ENCODE data around the gene NMNAT2. TPM values are rescaled to one million over a fixed set of nuclear protein-coding genes. Genes with fewer than 3 reads are reported as not detected.

Gene NMNAT2
- total RNA-seq, 2 donors from 2014 or later: 1.0 to 1.3 TPM

DNA sequence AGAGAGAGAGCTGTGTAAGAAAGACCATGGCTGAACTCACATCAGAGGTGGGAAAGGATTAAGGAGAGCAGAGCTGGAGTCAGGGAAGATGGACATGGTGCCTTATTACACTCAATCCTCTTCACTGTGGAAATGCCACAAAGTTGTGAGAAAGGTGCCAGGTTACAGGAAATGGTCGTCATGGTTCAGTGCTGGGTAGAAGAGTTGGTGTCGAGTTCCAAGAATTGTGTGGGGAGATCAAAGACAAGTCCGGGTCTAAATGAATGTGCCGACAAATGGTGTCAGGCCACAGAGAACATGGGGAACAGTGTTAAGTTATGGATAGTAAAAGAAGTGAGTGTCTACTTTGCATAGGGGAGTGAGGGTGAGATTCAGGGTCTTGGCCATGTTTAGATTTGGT, 191.2 kb downstream of the NMNAT2 start:
- Histone ChIP-seq H3K4me3 (no peak overlapping the region), H3K36me3 (replicated peaks in 1 of 2; ENCODE audit: insufficient read depth in 1 of 2, low read depth in 2 of 2) (no peaks in the 10 kb centered on the region), H3K27me3 (no peaks in the 10 kb centered on the region), H3K9me3 (no peaks in the 10 kb centered on the region), H3K4me1 (no peaks in the 10 kb centered on the region), H3K27ac (no peak overlapping the region)
- intact Hi-C loops (cut with DNase I): no loop called here
- 63% methylated on average over 4 of the region's 4 CpGs for WGBS, 2 donors
- DNase-seq (no peak), ATAC-seq (no peak)
- TF ChIP-seq, protein P1, sequence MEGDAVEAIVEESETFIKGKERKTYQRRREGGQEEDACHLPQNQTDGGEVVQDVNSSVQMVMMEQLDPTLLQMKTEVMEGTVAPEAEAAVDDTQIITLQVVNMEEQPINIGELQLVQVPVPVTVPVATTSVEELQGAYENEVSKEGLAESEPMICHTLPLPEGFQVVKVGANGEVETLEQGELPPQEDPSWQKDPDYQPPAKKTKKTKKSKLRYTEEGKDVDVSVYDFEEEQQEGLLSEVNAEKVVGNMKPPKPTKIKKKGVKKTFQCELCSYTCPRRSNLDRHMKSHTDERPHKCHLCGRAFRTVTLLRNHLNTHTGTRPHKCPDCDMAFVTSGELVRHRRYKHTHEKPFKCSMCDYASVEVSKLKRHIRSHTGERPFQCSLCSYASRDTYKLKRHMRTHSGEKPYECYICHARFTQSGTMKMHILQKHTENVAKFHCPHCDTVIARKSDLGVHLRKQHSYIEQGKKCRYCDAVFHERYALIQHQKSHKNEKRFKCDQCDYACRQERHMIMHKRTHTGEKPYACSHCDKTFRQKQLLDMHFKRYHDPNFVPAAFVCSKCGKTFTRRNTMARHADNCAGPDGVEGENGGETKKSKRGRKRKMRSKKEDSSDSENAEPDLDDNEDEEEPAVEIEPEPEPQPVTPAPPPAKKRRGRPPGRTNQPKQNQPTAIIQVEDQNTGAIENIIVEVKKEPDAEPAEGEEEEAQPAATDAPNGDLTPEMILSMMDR (IDR thresholded peaks at IDR 0.05): no peak
- no peak for TF ChIP-seq POLR2A (IDR thresholded peaks at IDR 0.05)

DNA sequence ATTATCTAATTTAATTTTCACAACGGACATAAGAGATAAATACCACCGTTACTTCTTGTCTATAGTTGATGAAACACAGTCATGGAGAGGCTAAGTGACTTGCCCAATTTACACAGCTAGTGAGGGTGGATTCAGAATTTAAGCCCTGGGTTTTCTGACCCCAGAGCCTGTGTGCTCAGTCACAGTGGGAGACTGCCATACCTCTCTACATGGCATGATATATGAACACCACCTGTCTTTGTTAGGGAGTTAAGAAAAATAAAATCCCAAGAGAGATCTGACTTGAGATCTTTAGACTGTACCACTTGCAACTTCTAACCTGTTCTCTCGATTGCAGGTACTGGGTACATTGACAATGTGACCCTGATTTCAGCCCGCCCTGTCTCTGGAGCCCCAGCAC, 191.8 kb downstream of the NMNAT2 start:
- H3K27ac ChIP-seq: no peak overlapping the region
- intact Hi-C loops (cut with DNase I): no loop called here
- H3K4me1 ChIP-seq: no peaks in the 10 kb centered on the region
- no peak for DNase-seq
- no peak overlapping the region for H3K4me3 ChIP-seq
- H3K27me3 ChIP-seq: no peaks in the 10 kb centered on the region
- TF ChIP-seq POLR2A (IDR thresholded peaks at IDR 0.05): no peak
- TF ChIP-seq, protein P1 (IDR thresholded peaks at IDR 0.05): no peak
- WGBS, 2 donors: 64 to 76% methylated on average over 4 of the region's 4 CpGs
- no peaks in the 10 kb centered on the region for H3K36me3 ChIP-seq (replicated peaks in 1 of 2; ENCODE audit: insufficient read depth in 1 of 2, low read depth in 2 of 2)
- no peaks in the 10 kb centered on the region for H3K9me3 ChIP-seq
- ATAC-seq: no peak

DNA sequence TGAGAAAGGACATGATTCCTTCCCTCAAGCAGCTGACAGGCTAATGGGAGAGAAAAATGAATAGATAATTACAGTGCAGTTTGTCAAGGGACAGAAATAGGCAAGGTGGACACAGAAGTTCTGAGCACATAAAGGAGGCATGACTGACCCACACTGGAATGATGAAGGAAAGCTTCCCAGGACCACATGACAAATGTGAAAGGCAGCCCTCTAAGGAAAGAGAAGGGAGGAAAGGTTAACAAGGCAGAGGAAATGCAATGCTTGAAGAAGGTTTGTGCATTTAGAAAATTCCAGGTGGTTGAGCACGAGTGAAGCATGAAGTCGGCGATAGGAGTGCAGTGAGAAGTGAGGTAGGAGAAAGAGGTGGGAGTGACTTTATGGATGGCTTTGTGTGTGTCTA, 194.7 kb downstream of the NMNAT2 start:
- ATAC-seq (no peak), DNase-seq (no peak)
- WGBS, 2 donors: 89 to 91% methylated on average over 3 of the region's 3 CpGs
- Histone ChIP-seq H3K4me3 (no peak overlapping the region), H3K36me3 (replicated peaks in 1 of 2; ENCODE audit: insufficient read depth in 1 of 2, low read depth in 2 of 2) (no peaks in the 10 kb centered on the region), H3K9me3 (no peaks in the 10 kb centered on the region), H3K4me1 (no peaks in the 10 kb centered on the region), H3K27ac (no peak overlapping the region), H3K27me3 (no peaks in the 10 kb centered on the region)
- intact Hi-C loops (cut with DNase I): no loop called here
- TF ChIP-seq, protein P1 (IDR thresholded peaks at IDR 0.05): no peak
- TF ChIP-seq POLR2A (IDR thresholded peaks at IDR 0.05): no peak

DNA sequence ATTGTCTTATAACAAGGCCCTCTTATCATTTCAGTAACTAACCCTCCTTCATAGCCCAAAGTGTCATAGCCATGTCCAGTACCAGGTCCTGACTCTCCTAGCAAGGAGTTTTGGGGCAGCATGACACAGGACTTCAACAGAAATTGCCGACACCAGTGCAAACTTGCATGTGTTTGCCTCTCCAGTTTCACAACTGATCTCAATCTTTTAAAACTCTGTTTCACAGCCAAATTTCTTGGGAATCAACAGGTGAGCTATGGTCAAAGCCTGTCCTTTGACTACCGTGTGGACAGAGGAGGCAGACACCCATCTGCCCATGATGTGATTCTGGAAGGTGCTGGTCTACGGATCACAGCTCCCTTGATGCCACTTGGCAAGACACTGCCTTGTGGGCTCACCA, 195.3 kb downstream of the NMNAT2 start:
- intact Hi-C loops (cut with DNase I): no loop called here
- WGBS, 2 donors: 45 to 46% methylated on average over 3 of the region's 3 CpGs
- no peak for ATAC-seq

DNA sequence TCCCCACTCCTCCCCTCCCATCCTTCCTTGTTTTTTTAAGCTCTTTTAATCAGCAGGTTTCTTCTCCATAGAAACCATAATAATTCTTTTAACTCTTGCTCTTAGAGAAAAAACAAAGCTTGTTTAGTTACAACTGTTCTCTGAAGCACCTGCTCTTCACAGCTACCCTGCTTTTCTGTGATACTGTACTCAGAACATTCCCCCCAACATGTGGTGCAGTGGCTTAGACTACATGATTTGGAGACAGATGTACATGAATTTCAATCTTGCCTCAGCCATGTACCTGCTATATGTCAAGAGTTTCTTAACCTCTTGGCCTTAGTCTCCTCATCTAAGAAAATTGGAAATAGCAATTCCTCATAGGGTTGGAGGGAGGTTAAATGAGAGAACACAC, 198.6 kb downstream of the NMNAT2 start:
- no peaks in the 10 kb centered on the region for H3K9me3 ChIP-seq
- H3K4me3 ChIP-seq: no peak overlapping the region
- TF ChIP-seq, protein P1 (IDR thresholded peaks at IDR 0.05): no peak
- no peak for TF ChIP-seq POLR2A (IDR thresholded peaks at IDR 0.05)
- H3K27me3 ChIP-seq: no peaks in the 10 kb centered on the region
- no peak overlapping the region for H3K27ac ChIP-seq
- H3K4me1 ChIP-seq: no peaks in the 10 kb centered on the region
- intact Hi-C loops (cut with DNase I): no loop called here
- H3K36me3 ChIP-seq (replicated peaks in 1 of 2; ENCODE audit: insufficient read depth in 1 of 2, low read depth in 2 of 2): no peaks in the 10 kb centered on the region
- ATAC-seq: no peak
- no peak for DNase-seq

More for the DNA sequence above, 195.3 kb downstream of the NMNAT2 start:
- TF ChIP-seq, protein P1 (IDR thresholded peaks at IDR 0.05): no peak
- TF ChIP-seq POLR2A (IDR thresholded peaks at IDR 0.05): no peak
- Histone ChIP-seq H3K4me3 (no peak overlapping the region), H3K9me3 (no peaks in the 10 kb centered on the region), H3K36me3 (replicated peaks in 1 of 2; ENCODE audit: insufficient read depth in 1 of 2, low read depth in 2 of 2) (no peaks in the 10 kb centered on the region), H3K27ac (no peak overlapping the region), H3K27me3 (no peaks in the 10 kb centered on the region), H3K4me1 (no peaks in the 10 kb centered on the region)
- DNase-seq: no peak

Measured in body of pancreas (tissue), 4 donors.